A549 (cell line): ENCODE data around the gene TTC28.

ENCODE experiments used
- BHLHE40 ChIP-seq: IDR thresholded peaks from 2 replicates; pipeline ENCODE4 v1.6.1; 2012; ENCODE audit warnings: low read depth, low read length, inconsistent platforms
- FOSL2 ChIP-seq, 2 experiments: fragments of 450-650 bp in 1 of 2; fragments of >200 bp in 1 of 2; sonication (Bioruptor Twin) in 1 of 2; formaldehyde crosslinking; IDR thresholded peaks; 2 replicates each; pipeline versions ENCODE4 v1.5.0 to v1.6.1; 2016 to 2020; ENCODE audit warnings: mild to moderate bottlenecking in 1 of 2, moderate library complexity in 1 of 2
- JUN ChIP-seq, 2 experiments: fragments of >200 bp; sonication (Bioruptor Twin); formaldehyde crosslinking; IDR thresholded peaks; 2 replicates in 1 of 2; 3 replicates in 1 of 2; pipeline ENCODE4 v1.6.1; 2016 to 2017
- MAFK ChIP-seq: fragments of 450-650 bp; IDR thresholded peaks from 2 replicates; pipeline ENCODE4 v1.6.1; 2014; ENCODE audit not compliant: partially characterized antibody
- POLR2A ChIP-seq: IDR thresholded peaks from 2 replicates; pipeline ENCODE4 v1.6.1; 2012; ENCODE audit warnings: mild to moderate bottlenecking, low read length
- POLR2AphosphoS2 ChIP-seq: conservative IDR thresholded peaks from 2 replicates; pipeline ENCODE4 v1.6.1; 2012; ENCODE audit warnings: low read length, improper control_type of control experiment, inconsistent platforms
- SREBF2 ChIP-seq: fragments of 450-650 bp; IDR thresholded peaks from 2 replicates; pipeline ENCODE4 v1.6.1; 2014; ENCODE audit warnings: mild to moderate bottlenecking, moderate library complexity
- TF ChIP-seq, protein P1 (sequence below): fragments of >200 bp; sonication (Bioruptor Twin); formaldehyde crosslinking; IDR thresholded peaks from 3 replicates; pipeline ENCODE4 v1.5.1; 2016

DNA sequence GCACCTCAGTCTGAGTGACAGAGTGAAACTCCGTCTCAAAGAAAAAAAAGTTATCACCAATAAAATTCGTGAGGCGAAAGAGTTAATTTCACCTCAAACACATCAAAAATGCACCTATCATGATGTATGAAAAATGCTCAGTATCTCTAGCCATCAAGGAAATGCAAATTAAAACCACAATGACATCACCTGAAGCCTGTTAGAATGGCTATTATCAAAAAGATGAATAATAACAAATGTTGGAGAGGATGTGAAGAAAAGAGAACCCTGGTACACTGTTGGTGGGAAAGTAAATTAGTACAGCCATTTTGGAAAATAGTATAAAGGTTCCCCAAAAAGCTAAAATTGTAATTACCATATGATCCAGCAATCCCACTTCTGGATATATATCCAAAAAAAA is 38.4 kb upstream of the TTC28 start:
- TF ChIP-seq, protein P1, sequence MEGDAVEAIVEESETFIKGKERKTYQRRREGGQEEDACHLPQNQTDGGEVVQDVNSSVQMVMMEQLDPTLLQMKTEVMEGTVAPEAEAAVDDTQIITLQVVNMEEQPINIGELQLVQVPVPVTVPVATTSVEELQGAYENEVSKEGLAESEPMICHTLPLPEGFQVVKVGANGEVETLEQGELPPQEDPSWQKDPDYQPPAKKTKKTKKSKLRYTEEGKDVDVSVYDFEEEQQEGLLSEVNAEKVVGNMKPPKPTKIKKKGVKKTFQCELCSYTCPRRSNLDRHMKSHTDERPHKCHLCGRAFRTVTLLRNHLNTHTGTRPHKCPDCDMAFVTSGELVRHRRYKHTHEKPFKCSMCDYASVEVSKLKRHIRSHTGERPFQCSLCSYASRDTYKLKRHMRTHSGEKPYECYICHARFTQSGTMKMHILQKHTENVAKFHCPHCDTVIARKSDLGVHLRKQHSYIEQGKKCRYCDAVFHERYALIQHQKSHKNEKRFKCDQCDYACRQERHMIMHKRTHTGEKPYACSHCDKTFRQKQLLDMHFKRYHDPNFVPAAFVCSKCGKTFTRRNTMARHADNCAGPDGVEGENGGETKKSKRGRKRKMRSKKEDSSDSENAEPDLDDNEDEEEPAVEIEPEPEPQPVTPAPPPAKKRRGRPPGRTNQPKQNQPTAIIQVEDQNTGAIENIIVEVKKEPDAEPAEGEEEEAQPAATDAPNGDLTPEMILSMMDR: no peak
- TF ChIP-seq SREBF2 (no peak), POLR2A (no peak), BHLHE40 (no peak), JUN (IDR thresholded peaks at IDR 0.05) (no peak), MAFK (no peak), FOSL2 (IDR thresholded peaks at IDR 0.05) (no peak), FOSL2 (CRISPR knock-in tag; IDR thresholded peaks at IDR 0.05) (no peak), POLR2AphosphoS2 (no peak)
